Tibial artery (tissue), 4 donors: Measurements from ENCODE around the gene HDHD3.

ENCODE experiments used
- DNase-seq, 2 donors: peaks; one replicate each; pipeline ENCODE4 v3.0.0-alpha.2; 2019
- H3K27ac ChIP-seq, 2 donors: fragments of 200-600 bp; sonication (generic) in 1 of 2; 1 replicate in 1 of 2; 2 replicates in 1 of 2; pipeline ENCODE4 v1.5.1; 2018 to 2019; ENCODE audit warnings: mild to moderate bottlenecking in 1 of 2
- H3K27me3 ChIP-seq, 2 donors: fragments of 200-600 bp; sonication (generic) in 1 of 2; one replicate each; pipeline versions ENCODE4 v1.5.1 to v1.6.0; 2016 to 2019
- H3K36me3 ChIP-seq, 3 donors: fragments of 200-600 bp; sonication (generic) in 2 of 3; one replicate each; pipeline ENCODE4 v1.5.1; 2016 to 2019; ENCODE audit warnings: mild to moderate bottlenecking in 2 of 3
- H3K4me1 ChIP-seq, 4 donors: fragments of 200-600 bp; sonication (generic) in 2 of 4; 1 replicate in 3 of 4; 2 replicates in 1 of 4; pipeline ENCODE4 v1.5.1; 2016 to 2019
- H3K4me3 ChIP-seq, 2 donors: fragments of 200-600 bp; sonication (generic) in 1 of 2; 1 replicate in 1 of 2; 2 replicates in 1 of 2; pipeline ENCODE4 v1.5.1; 2018 to 2019; ENCODE audit warnings: mild to moderate bottlenecking in 2 of 2
- H3K9me3 ChIP-seq, 3 donors: fragments of 200-600 bp; sonication (generic) in 1 of 3; one replicate each; pipeline ENCODE4 v1.5.1; 2016 to 2019
- CTCF ChIP-seq, 2 experiments: fragments of 200-600 bp in 1 of 2; fragments of 450-650 bp in 1 of 2; IDR thresholded peaks; one replicate each; pipeline ENCODE4 v1.5.1; 2017 to 2019; ENCODE audit warnings: antibody characterized with exemption in 2 of 2, mild to moderate bottlenecking in 1 of 2, moderate library complexity in 1 of 2
- intact Hi-C: fragments of 100-400 bp; cut with DNase I; formaldehyde crosslinking; loops from one replicate; pipeline ENCODE4 v1.15.0; 2023; ENCODE audit warnings: low total_unique reads

Gene HDHD3

GRCh38 chr9:113393281-113393680 is 16.5 kb upstream of the HDHD3 start:
- H3K4me3 ChIP-seq = no peak overlapping the region
- no peak for TF ChIP-seq CTCF (IDR thresholded peaks at IDR 0.05)
- peaks cover 0 to 3% (median 0%) of the 10 kb centered on the region in 4 donors for H3K4me1 ChIP-seq
- no peak for DNase-seq
- no peaks in the 10 kb centered on the region for H3K9me3 ChIP-seq
- H3K27ac ChIP-seq = no peak overlapping the region
- intact Hi-C loops = no loop called here
- H3K27me3 ChIP-seq = no peaks in the 10 kb centered on the region
- H3K36me3 ChIP-seq = peaks cover 36 to 53% (median 44%) of the 10 kb centered on the region in 3 donors

GRCh38 chr9:113391917-113392316 is 15.1 kb upstream of the HDHD3 start:
- Histone ChIP-seq H3K27me3 (no peaks in the 10 kb centered on the region), H3K36me3 (peaks cover 37 to 67% (median 57%) of the 10 kb centered on the region in 3 donors), H3K27ac (no peak overlapping the region), H3K4me3 (no peak overlapping the region), H3K9me3 (no peaks in the 10 kb centered on the region), H3K4me1 (no peaks in the 10 kb centered on the region)
- no peak for TF ChIP-seq CTCF (IDR thresholded peaks at IDR 0.05)
- DNase-seq = no peak
- intact Hi-C loops = no loop called here

- no peak for DNase-seq
- Histone ChIP-seq H3K9me3 (no peaks in the 10 kb centered on the region), H3K4me1 (no peaks in the 10 kb centered on the region), H3K27ac (no peak overlapping the region), H3K4me3 (no peak overlapping the region), H3K36me3 (peaks cover 41 to 74% (median 61%) of the 10 kb centered on the region in 3 donors), H3K27me3 (no peaks in the 10 kb centered on the region)
- intact Hi-C loops = no loop called here
- no peak for TF ChIP-seq CTCF (IDR thresholded peaks at IDR 0.05)
Measured at GRCh38 chr9:113390192-113390960, 13.6 kb upstream of the HDHD3 start.

- Histone ChIP-seq H3K27ac (no peak overlapping the region), H3K36me3 (peaks cover 41 to 74% (median 61%) of the 10 kb centered on the region in 3 donors), H3K9me3 (no peaks in the 10 kb centered on the region), H3K4me3 (no peak overlapping the region), H3K27me3 (no peaks in the 10 kb centered on the region), H3K4me1 (no peaks in the 10 kb centered on the region)
- no peak for DNase-seq
- no peak for TF ChIP-seq CTCF (IDR thresholded peaks at IDR 0.05)
- intact Hi-C loops = no loop called here
Measured at GRCh38 chr9:113389451-113389850, 12.7 kb upstream of the HDHD3 start.

- Histone ChIP-seq H3K4me3 (no peak overlapping the region), H3K9me3 (no peaks in the 10 kb centered on the region), H3K4me1 (no peaks in the 10 kb centered on the region), H3K27ac (no peak overlapping the region), H3K36me3 (peaks cover 41 to 74% (median 61%) of the 10 kb centered on the region in 3 donors), H3K27me3 (no peaks in the 10 kb centered on the region)
- TF ChIP-seq CTCF (IDR thresholded peaks at IDR 0.05) = no peak
- no peak for DNase-seq
- intact Hi-C loops = no loop called here
Measured at GRCh38 chr9:113388833-113389232, 12.0 kb upstream of the HDHD3 start.
